Measurements from ENCODE around the gene NLRP8.

DNA sequence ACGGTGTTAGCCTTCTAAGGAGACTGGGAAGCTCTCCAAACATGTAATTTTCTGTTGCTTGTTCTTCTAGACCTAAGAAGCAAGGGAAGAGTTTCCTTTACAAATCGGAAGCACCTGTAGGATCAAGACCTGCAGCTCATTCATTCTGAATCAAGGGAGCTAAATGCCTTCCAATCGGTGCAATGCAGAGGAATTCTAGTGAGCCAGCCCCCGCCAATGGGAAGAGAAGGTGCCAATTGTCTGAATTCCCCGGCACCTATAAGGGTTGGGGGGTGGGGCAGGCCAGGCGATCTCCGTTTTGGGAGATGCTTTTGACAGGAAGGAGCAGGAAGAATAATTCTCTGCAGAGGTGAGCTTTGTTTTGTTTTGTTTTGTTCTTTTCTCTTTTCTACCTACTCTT lies 8.4 kb upstream of the NLRP8 start:
- TF ChIP-seq, protein P1, sequence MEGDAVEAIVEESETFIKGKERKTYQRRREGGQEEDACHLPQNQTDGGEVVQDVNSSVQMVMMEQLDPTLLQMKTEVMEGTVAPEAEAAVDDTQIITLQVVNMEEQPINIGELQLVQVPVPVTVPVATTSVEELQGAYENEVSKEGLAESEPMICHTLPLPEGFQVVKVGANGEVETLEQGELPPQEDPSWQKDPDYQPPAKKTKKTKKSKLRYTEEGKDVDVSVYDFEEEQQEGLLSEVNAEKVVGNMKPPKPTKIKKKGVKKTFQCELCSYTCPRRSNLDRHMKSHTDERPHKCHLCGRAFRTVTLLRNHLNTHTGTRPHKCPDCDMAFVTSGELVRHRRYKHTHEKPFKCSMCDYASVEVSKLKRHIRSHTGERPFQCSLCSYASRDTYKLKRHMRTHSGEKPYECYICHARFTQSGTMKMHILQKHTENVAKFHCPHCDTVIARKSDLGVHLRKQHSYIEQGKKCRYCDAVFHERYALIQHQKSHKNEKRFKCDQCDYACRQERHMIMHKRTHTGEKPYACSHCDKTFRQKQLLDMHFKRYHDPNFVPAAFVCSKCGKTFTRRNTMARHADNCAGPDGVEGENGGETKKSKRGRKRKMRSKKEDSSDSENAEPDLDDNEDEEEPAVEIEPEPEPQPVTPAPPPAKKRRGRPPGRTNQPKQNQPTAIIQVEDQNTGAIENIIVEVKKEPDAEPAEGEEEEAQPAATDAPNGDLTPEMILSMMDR (IDR thresholded peaks at IDR 0.05) = no peak
- TF ChIP-seq POLR2A (IDR thresholded peaks at IDR 0.05; ENCODE audit: low read depth) (no peak), POLR2AphosphoS5 (IDR thresholded peaks at IDR 0.05) (no peak), EP300 (IDR thresholded peaks at IDR 0.05) (no peak)

All from esophagus muscularis mucosa (tissue), 4 donors.